ENCODE data around the gene WBP1L. TPM values are rescaled to one million over a fixed set of nuclear protein-coding genes. Genes with fewer than 3 reads are reported as not detected.

WBP1L gene
- total RNA-seq, 1 donor from 2014 or later = 26.6 TPM

DNA sequence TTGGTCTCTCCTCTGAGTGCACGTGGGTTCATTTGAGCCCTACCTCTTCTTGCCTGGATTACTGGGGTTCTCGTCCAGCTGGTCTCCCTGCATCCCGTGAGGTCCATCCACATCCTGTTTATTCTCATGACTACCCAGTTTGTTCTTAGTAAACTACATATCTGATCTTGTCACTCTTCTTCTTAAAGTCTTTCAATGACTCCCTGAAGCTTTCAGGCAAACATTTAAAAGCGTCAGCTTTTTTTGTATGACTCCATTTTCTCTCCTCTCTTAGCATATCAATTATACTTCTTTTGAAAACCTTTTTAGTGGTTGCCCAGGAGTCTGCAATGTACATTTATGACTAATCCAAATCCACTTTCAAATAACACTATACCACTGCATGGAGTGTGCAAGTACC is 21.8 kb upstream of the WBP1L start:
- intact Hi-C loops (cut with micrococcal nuclease) = no loop called here

DNA sequence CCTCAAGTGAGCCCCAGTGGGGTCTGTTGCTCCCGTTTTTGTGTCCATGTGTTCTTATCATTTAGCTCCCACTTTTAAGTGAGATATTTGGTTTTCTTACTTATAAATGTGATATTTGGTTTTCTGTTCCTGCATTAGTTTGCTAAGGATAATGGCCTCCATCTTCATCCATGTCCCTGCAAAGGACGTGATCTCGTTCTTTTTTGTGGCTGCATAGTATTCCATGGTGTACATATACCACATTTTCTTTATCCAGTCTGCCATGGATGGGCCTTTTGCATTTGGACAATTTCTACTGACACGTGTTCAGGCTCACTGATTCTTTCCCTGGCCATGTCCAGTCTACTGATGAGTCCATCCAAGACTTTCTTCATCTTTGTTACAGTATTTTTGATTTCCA is 19.8 kb upstream of the WBP1L start:
- intact Hi-C loops (cut with micrococcal nuclease) = no loop called here

DNA sequence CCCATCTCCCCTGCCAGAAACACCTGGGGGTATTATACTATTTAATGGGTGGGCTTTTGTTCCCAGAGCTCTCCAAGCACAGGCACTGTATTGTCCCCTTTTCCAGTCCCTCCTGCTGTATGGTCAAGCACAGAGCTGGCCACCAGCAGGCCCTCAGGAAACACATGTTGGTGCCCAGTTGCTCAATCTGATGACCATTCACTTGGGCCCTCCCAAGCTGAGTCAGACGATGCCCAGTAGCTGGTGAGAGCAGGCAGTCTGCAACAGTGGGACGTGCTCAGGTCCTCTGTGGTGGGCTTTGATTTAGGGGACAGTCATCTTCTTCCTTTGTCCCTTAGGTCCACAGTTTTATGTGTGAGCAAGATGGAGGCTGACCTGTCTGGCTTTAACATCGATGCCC is 17.5 kb upstream of the WBP1L start:
- intact Hi-C loops (cut with micrococcal nuclease) = no loop called here

DNA sequence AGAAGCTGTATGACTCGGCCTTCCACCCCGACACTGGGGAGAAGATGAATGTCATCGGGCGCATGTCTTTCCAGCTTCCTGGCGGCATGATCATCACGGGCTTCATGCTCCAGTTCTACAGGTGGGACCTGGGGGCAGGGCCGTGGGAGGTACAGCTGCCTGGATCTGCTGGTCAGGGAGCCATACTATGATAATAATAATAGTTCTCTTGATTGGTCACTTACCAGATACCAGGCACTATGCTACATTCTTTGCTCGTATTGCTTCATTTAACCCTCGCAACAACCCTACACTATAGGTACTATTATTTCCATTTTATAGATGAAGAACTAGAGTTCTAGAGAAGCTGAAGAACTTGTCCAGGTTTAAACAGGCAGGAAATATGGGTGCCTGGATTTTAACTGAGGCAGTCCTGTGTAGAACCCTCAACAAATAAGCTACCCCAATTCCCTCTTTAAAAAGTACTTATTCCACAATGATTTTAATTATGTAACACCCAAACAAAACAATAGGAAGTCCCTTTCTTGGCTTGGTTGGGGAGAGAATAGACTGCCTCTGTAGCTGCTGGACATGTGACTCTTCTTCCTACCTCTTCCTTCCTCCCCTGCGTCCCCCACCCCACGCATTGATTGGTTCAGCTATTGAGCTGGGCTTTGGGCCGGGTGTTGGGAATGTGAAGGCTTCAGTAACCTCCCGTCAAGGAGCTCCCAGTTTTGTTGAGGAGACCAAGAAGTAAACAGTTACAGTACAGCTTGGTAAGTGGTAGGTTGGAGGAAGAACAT is 16.5 kb upstream of the WBP1L start:
- intact Hi-C loops (cut with micrococcal nuclease) = no loop called here

DNA sequence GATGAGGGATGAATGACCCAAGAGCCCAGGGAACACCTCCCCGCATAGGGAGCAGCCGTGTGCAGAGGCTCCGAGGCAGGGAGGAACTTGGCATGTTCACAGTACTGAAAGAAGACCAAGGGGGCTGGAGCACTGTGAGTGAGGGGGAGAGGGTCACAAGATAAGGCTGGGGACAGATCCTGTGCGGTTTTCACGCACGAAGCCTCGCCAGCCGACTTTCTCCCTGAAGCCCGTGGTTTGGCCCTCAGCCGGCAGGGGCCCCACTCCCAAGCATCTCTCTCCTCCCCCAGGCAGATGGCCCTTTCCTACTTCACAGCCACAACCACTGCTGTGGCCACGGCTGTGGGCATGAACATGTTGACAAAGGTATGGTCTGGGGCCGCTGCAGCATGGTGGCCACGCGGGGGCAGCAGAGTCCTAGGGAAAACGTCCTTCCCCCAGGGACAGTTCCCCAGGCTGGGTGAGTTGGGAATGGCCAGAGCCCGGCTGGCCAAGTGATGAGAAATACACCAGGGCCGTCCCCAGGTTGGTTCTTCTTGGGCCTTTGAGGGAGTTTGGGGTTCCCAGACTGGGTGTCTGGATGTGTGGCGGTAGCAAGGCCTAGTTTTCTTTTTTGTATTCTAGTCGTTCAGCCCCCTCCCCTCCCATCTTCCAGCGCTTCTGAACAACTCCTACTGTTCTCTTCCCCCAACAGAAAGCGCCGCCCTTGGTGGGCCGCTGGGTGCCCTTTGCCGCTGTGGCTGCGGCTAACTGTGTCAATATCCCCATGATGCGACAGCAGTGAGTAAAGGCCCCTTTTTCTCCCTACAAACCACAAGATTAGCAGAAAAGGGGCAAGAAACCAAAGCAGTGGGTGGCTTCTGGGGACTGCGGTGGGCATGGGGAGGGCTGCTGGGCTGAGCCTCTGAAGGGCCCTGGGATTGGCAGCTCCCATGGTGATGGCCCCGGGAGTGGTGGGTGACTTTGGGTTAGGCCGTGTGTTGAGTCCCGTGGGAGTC is 14.4 kb upstream of the WBP1L start:
- intact Hi-C loops (cut with micrococcal nuclease) = no loop called here

DNA sequence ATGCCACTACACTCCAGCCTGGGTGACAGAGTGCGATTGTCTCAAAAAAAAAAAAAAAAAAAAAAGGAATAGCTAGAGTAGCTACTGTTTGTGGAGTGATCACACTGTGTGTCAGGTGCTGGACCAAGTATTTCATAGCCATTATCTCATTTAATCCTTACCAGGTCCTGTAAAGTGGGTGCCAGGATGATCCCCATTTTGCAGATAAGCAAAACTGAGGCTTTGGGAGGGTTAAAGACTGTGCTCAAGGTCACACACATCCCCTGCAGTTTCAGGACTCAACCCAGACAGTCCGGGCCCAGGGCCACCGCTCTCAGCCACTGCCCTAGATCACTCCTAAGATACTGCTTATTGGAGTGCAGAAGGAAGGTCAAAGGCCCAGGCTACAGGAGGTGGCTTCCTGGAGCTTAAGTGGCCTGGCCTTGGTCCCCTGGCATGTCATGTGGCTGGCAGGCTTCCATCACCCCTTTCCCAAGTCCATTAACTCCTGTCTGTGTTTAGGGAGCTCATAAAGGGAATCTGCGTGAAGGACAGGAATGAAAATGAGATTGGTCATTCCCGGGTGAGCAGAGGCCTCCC is 12.4 kb upstream of the WBP1L start:
- intact Hi-C loops (cut with micrococcal nuclease) = no loop called here

DNA sequence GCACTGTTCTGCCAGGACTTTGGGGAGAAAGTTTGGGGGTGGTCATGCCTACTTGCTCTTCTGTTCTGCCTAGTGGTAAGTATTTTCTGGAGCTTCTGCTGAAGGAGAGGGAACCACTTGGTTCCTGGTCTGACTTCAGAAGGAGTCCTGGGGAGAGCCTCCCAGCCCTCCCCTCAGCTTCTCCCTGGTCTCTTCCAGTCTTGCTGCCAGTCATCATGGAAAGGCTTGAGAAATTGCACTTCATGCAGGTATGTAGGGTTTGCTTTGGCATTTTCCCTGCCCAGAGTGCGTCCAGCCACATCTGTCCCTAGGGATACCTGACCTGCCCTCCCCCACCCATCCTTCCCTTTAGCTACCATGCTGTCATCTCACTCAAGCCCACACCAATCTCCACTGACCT is 11.1 kb upstream of the WBP1L start:
- intact Hi-C loops (cut with micrococcal nuclease) = no loop called here

DNA sequence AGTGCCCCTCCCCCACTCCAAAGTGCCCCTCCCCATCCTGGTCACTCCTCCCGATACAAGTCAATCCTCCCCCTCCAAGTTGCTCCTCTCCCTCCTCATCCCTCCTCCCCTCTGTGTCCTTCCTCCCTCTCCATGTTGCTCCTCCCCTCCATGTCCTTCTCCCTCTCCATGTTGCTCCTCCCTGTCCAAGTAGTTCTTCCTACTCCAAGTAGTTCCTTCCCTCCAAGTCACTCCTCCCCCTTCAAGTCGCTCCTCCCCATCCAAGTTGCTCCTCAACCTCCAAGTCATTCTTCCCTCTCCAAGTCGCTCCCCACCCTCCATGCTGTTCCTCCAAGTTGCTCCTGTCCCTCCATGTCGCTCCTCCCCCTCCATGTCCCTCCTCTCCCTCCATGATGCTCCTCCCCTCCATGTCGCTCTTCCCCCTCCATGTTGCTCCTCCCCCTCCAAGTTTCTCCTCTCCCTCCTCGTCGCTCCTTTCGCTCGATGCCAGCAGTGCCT is 8.6 kb upstream of the WBP1L start:
- intact Hi-C loops (cut with micrococcal nuclease) = no loop called here

DNA sequence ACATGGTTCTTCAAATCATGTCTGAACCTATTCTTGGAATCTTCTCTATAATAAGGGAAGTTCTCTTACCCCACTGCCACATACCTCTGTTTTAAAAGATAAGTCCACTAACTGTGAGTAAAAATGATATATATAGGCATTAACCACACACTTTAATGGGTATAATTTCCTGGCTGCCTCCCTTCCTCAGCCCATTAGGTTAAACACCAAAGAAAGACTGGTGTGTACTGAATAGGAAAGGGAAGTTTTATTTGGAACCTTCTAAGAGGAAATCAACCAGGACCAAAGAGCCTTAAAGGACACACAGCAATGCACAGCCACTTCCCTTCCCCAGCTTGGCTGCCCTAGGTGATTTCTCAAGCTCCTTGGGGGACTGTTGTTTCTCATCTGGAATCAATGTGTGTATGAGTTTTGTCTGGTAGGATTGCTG is 5.0 kb upstream of the WBP1L start:
- intact Hi-C loops (cut with micrococcal nuclease) = no loop called here

DNA sequence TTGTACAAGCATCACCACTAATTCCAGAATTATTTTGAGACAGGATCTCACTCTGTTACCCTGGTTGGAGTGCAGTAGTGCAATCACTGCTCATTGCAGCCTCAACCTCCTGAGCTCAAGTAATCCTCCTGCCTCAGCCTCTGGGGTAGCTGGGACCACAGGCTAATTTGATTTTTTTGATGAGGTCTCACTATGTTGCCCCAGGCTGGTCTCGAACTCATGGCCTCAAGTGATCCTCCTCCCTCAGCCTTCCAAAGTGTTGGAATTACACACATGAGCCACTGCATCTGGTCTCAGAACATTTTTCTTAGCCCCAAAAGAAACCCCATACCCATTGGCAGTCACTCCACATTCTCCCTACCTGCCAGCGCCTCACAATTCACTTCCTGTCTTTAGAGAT is 3.5 kb upstream of the WBP1L start:
- intact Hi-C loops (cut with micrococcal nuclease) = loop anchor here (5.0 kb wide), 1 partner anchor 327 kb away; no protein-coding TSS in a partner anchor

DNA sequence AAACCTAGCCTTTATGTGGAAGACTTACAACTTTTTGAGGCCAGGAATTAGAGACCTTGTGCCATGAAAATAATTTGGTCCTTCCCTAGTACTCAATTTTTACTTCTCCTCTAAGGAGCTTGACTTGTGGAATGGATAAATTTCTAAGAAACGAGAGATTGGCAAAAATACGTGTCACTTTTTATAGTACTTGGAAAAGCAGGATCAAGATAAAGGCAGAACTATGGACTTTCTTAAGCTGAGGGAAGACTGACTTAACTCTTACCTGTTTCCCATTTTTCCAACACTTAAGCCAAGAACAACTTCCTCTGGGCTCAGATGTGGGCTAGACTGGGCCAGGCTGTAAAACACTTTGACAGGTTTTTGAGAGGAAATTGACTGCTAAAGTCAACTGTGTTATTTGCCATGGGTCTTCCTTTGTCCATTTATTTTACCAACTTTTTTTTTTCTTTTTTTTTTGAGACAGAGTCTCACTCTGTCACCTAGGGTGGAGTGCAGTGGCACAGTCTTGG is 2.0 kb upstream of the WBP1L start:
- intact Hi-C loops (cut with micrococcal nuclease) = loop anchor here (5.0 kb wide), 1 partner anchor 326 kb away; no protein-coding TSS in a partner anchor

DNA sequence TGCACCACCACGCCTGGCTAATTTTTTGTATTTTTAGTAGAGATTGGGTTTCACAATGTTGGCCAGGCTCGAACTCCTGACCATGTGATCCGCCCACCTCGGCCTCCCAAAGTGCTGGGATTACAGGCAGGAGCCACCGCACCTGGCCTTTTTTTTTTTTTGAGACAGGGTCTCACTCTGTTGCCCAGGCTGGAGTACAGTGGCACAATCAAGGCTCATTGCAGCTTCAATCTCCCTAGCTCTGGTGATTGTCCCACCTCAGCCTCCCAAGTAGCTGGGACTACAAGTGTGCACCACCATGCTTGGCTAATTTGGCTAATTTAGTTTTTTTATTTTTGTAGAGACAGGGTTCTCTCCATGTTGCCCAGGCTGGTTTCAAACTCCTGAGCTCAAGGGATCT is 1.4 kb upstream of the WBP1L start:
- intact Hi-C loops (cut with micrococcal nuclease) = loop anchor here (5.0 kb wide), 1 partner anchor 325 kb away; no protein-coding TSS in a partner anchor

DNA sequence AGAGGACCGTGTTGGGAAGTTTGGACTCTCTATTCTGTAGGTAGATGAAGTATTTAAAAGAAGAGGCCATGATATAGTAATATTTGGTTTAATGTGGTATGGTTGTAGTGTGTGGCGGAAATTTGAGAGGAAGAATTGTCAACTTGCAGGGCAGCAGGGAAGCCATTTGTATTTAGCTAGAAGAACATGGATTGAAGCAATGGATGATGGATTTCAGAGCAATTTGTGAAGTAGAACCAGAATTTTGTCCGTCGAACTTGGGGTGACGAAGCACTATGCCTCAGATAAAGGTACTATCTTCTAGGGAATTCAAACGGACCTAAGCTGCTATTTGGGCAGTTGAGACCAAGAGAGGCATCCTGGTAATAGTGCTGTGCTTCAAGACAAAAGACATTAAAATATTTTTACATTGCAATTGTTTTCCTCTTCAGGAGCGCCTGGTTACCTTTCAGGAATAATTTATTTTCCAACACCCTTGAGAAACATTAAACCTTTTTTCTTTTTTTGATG is 615 bp upstream of the WBP1L start:
- intact Hi-C loops (cut with micrococcal nuclease) = loop anchor here (1.0 to 5.0 kb wide), 5 partner anchors 29 to 324 kb away; partner anchors contain the start of genes ARL3, BORCS7, CNNM2 and SFXN2

DNA sequence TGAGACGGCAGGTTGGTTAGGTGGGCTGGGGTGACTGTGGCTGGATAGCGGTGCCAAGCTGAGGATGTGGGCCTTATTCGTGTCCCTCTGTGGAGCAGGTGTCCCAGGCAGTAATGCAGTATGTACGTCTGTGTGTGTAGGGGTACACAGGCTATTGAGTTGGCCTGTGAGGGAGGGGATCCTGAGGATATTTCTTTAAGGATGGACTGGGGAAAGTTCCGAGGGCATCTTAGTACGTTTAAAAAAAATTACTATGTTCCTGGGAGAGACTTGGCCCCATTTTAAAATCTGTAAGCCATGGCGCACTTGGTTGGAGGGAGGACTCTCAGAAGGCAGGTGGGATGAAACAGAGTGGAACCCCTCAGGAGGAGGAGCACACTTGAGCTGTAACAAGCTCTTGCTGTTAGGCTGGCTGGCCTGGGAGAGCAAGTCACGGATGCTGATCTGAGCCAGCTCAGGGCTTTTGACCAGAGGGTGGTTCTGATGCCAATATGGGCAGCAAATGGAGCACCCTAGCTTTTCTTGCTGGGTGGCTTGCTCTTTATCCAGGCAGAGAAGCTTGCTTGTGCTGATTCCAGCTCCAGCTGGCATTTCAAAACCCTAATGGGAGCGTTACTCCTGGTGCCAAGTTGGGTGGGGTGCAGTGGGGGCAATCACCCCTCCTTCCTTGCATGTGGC is 765 bp downstream of the WBP1L start:
- intact Hi-C loops (cut with micrococcal nuclease) = loop anchor here (5.0 kb wide), 1 partner anchor 323 kb away; no protein-coding TSS in a partner anchor

DNA sequence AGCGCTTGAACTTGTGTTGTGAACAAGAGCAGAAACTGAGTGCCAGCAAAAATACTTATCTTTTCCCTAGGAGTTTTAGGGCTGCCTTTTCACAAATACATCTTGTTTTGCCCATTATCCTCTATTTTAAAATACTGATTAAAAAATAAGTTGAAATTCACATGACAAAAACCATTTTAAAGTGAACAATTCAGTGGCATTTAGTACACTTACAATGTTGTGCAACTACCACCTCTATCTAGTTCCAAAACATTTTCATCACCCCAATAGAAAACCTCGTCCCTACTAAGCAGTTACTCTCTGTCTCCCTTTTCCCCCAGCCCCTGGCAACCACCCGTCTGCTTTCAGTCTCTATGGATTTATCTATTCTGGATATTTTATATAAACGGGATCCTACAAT is 1.4 kb downstream of the WBP1L start:
- intact Hi-C loops (cut with micrococcal nuclease) = no loop called here

DNA sequence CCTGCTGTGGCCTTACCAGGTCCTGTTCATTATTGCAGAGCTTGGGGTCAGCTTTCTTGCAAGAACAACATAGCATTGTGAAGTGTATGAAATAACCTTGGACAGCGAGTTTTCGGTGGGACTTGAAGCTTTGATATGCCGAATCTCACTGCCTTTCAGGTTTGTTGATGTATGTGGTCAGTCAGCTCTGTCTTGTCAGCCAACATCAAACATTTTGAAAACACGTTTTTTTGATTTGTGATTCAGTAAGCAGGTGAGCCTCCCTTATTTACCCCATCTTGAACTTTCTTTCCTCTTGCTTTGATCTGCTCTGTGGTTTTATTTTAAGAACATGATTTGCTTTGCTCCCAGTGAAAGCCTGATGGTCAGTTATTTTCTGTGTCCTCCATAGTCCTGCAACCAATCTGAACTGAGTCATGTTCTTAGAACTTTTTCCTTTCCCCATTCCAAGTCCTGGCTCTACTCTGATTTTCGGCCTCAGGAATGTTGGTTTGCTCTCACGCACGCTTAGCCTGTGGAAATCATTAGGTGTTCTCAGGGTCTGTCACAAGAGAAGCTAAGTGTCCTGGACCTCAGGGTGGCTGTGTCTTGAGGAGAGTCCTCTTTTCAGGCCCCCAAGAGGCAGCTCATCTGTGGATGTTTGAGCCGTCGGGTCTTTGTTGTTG is 8.7 kb downstream of the WBP1L start:
- intact Hi-C loops (cut with micrococcal nuclease) = no loop called here

DNA sequence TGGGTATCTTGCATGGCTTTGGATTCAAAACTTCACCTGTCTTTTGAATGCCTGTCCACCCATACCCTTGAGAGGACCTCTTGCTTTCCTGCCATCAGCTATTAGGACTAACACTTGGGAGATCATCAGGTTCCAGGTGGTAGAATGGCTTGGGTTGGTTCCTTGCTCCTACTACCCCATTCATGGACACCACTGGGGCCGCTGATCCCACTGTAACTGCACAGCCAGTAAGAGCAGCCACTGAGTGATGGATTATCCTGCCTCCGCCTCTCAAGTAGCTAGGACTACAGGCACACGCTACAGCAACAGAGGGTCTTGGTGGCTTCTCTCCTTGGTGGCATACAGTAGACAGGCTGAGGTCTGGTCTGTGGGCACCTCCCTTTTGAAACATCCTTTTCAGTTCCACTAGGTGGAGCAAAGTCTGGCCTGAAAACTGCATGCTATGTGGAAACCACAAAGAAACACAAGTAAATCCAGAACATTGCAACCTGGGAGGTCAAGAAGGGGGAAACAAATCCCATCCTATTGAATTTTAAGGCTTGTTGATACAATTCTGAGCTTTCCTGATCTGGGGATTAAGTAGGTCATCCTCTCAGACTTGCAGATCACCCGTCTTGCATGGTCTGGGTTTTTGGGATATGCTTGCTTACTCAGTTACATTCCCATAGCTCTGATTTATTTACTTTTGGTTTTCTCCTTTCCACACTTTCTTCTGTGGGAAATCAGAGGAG is 9.4 kb downstream of the WBP1L start:
- intact Hi-C loops (cut with micrococcal nuclease) = no loop called here

DNA sequence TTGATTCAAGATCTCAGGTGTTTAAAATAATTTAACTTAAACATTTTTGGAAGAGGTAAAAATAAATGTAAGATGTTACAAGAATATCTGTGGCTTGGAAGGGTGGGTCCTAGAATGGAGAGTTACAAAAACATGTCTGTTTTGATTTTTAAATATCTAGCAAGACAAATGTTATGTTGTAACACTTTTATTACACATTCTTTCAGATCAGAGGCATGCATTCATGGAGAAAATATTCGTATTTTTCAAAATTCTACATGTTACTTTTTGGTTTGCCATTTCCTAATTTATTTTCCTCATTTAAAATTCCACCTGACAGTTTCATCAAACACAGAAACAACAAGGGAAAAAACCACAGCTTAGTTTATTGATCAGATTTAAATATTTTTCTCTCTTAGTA is 10.0 kb downstream of the WBP1L start:
- intact Hi-C loops (cut with micrococcal nuclease) = no loop called here

DNA sequence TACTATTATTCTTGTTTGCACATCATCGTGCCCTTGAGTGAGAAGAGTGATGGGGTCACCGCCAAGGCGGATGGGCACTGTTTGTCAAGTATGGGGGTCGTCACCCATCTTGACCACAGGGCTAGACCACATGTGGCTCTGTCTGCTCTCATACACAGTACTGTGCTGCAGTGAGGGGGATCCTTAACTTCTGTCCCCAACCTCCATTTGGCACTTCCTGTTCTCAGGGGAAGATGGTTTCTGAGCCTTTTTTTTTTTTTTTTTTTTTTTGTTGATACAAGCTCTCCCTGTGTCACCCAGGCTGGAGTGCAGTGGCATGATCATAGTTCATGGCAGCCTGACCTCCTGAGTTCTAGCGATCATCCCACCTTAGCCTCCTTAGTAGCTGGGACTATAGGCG is 13.6 kb downstream of the WBP1L start:
- intact Hi-C loops (cut with micrococcal nuclease) = no loop called here
